SH-SY5Y (cell line): ENCODE measurements around the gene NEGR1.

Source experiments
- GATA2 ChIP-seq: IDR thresholded peaks from 2 replicates; pipeline ENCODE4 v1.6.1; 2011; ENCODE audit warnings: mild to moderate bottlenecking, low read depth, low read length
- GATA3 ChIP-seq: IDR thresholded peaks from 2 replicates; pipeline ENCODE4 v1.6.1; 2011; ENCODE audit warnings: low read depth, mild to moderate bottlenecking, low read length, moderate library complexity

The NEGR1 gene

DNA sequence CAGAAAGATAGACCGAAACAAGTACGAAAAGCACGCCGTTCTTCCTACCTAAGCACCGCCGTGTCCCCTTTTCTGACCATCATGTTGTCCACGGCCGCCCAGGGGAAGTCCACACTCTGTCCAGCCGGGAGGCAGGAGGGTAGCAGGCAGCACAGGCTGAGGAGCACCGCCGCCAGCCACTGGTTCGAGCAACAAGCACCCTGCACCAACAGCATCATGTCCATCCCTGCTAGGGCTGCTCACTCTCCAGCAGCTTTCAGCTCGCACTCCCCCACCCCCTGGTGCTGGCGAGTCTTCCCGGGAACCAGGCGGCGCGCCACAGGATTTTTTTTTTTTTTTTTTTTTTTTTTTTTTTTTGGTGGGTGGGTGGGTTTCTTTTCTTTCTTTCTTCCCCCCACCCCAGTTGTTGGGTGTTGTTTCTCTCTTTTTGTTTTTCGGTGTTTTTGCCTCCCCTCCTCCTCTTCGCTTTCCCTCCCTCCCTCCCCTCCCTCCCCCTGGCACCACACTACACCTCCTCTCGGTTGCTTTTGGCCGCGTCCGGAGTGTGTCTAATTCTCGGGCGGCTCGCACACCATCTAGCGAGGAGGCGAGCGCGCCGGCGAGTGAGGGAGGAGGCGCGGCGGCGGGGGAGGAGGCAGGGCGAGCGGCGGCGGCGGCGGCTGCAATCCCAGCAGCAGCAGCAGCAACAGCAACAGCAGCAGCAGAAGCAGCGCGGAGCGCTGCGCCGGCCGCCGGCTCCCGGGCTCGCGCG is at the start of gene NEGR1:
NEGR1 (minus strand) TSS at position 269 of the 751 bp plus-strand sequence.
- TF ChIP-seq GATA3 (no peak), GATA2 (no peak)

DNA sequence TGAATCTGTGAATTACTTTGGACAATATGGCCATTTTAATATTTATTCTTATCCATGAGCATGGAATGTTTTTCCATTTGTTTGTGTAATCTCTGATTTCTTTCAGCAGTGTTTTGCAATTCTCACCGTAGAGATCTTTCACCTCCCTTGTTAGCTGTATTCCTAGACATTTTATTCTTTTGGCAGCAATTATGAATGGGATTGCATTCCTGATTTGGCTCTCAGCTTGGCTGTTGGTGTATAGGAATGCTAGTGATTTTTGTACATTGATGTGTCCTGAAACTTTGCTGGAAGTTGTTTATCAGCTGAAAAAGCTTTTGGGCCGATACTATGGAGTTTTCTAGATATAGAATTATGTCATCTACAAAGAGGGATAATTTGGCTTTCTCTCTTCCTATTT is 44.2 kb upstream of the NEGR1 start:
- no peak for TF ChIP-seq GATA3
- TF ChIP-seq GATA2, result no peak

DNA sequence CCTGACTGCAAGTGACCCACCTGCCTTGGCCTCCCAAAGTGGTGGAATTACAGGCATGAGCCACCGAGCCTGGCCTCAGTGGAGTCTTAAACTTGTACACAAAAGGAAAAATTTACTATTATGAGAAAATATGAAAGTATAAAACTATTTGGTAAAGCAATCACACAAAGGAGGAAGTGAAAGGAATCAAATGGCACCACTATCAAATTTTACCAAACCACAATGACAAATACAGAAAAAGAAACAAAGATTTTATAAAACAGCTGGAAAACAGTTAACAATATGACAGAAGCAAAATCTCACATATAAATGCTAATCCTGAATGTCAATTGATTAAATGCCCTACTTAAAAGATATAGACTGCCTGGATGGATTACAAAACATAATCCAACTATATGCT is 42.1 kb upstream of the NEGR1 start:
- TF ChIP-seq GATA3 (no peak), GATA2 (no peak)

DNA sequence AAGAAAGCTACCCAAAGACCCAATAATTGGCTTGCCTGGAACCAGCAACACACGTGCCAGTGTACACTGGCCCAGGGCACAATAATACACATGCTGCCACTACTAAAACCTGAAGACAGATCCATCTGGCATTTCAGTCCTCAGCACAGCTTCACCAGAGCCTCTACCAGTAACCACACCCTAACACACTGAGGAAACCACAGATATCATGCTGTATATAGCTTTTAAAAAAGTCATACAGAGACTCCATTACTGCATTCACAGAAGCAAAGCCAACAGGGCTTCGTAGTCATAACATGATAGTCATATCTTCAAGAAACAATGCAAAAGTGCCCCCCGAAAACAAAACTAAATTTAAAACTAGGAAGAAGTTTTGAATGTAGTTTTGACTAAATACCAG is 40.6 kb upstream of the NEGR1 start:
- TF ChIP-seq GATA3, result no peak
- no peak for TF ChIP-seq GATA2

DNA sequence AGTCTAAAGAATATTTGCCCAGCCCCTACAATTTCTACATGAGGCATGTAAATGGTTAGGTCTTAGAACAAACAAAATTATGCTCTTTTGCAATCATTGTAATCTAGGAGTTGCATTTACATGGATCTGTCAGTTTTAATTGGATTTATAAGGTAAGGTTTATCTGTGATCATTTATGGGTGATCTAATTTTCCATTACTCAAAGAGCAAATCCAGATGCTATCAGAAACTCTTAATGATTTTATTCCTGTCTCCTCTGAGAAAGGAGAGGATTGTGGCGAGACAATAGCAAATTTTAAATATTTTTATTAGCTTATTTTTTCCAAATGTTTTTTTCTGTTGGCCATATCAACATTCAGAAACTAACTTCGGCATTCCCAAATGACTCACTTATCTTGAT is 14.2 kb upstream of the NEGR1 start:
- TF ChIP-seq GATA3 (peak; percentile 87), GATA2 (peak; percentile 41)

DNA sequence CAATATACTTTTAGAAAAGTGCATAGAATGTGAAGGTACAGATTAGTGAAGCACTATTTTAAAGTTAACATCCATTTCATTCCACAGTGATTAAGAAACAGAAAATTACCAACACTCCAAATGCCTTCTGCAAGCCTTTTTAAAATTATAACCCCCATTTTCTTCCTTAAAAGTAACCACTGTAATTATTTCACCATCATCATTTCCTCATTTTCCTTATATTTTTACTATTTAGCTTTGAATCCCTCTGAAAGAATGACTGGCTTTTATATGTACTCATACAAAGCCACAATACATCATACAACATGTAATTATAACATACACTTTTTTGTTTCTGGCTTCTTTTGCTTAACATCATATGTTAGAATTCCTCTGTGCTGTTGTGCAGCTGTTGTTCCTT is 6.5 kb upstream of the NEGR1 start:
- no peak for TF ChIP-seq GATA2
- no peak for TF ChIP-seq GATA3

DNA sequence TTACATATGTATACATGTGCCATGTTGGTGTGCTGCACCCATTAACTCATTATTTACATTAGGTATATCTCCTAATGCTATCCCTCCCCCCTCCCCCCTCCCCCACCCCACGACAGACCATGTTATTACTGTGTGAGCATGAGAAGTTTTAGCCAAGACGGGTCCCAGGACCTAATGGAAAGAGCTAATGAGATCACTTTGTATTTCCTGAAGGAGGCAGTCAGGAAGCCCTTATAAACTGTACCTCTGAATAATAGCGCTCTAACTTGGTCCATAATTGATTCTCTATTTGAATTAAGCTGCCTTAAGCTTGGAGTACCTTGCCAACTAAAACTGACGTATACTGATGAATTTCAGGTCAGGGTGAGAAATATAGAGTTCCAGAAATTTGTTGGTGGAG is 4.1 kb upstream of the NEGR1 start:
- no peak for TF ChIP-seq GATA3

DNA sequence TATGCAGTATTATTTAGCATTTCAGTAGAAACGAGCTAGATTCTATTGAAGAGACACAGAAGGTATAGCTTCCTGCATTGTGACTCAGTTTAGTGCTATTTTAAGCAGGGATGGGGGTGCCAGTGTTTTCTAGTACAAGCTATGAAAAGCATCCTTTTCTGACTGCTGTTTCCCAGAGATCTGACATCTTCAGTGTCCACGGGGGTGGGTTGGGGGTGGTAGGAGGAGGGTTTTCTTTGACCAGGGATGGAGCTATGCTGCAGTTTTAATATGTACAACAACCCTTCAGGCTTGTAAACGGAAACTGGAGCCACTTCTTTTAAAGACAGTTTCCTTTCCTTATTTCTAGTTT is 2.7 kb upstream of the NEGR1 start:
- TF ChIP-seq GATA3 (no peak), GATA2 (no peak)

DNA sequence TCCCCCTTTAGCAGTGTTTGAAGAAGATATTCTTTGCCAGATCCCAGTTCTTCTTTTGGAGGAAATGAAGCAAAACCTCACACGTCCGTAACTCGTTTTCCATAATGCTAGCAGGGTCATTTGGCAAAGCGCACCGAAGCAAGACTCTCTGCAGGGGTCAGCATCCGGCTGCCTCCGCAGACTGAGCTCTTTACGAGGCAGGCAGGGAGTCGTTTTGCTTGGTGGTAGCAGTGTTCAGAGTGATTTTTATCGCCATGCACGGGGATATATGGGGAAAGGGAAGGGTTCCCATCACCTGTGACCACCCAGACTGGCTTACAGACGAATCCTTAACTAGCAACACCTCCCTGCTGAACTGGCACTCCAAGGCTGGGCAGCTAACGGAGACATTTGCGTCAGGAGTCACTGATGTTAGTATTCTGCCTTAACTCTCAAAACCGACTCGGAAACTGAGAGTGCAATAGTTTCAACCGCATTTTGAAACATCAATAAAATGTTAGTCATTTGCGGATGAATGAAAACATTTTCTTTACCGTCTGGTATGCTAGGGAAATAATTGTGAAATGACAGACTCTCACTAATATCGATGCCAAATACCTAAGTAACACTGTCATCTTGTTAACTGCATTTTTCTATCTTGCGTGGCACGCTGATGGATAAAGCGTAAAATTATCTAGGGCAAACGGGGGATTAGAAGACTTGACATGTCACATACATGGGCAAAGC is 2.2 kb upstream of the NEGR1 start:
- no peak for TF ChIP-seq GATA3
- TF ChIP-seq GATA2, result peak; percentile 58

DNA sequence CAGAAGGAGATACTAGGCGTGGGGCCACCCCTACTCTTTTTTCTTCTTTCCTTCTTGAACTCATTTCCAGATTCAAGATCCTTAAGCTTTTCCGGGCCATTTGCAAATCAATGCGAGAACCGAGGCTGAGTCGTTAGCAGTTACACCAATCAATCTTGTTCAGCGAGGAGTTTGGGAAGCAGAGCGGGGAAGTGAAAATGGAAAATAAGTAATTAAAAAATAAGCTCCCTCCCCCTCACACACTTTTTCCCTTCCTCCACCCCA is 1.7 kb upstream of the NEGR1 start:
- no peak for TF ChIP-seq GATA2
- TF ChIP-seq GATA3, result no peak

DNA sequence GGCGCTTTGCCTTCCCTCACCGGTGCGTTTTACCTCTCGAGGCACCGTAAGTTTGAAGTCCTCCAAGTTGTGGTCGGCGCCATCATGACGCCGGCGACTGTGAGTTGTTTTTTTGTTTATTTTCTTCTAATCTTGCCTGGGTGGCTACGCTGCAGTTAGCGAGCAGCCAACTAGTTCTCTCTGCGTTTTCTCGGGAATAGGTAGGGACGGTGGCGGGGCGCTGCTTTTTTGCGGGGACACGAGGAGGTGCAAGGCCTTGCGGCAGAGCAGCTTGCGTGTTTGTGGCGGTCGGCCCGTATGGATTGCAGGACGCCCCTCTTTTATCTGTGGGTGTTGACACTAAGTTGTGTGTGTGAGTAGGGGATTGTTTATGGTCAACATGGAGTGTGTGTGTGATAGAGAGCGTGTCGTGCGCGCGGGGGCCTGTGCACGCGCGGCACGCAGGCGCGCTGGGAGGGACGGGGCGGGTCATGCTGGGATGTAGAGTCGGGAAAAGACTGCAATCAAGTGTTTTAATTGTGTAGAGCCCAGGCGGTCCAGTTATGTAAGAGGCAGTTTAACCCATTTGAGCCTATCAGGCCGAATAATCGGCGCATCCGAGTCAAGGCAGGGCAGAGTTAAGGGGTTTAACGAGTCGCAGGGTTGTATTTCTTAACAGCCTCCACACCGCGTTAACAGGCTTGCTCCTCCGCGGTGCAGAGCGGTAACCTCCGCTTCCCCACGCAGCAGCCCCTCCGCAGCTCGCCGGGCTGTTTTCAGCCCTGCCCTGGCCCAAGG is 1.2 kb upstream of the NEGR1 start:
- TF ChIP-seq GATA2 (peak; percentile 39; the same call in 1 of the 2 replicates), GATA3 (no peak)

DNA sequence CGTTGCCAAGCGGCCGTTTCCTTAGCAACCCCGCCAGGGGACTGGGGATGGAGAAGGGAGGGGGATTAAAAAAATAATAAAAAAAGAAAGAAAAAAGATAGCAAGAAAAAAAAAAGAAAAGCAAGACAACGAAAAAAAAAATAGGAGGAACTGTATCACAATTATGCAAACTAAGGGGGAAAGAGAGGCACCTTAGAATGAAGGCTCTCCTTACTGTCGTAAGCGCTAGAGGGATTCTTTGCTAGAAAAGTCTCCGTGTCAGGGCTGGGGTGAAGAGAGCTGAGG is 625 bp upstream of the NEGR1 start:
- TF ChIP-seq GATA2 (no peak), GATA3 (no peak)

DNA sequence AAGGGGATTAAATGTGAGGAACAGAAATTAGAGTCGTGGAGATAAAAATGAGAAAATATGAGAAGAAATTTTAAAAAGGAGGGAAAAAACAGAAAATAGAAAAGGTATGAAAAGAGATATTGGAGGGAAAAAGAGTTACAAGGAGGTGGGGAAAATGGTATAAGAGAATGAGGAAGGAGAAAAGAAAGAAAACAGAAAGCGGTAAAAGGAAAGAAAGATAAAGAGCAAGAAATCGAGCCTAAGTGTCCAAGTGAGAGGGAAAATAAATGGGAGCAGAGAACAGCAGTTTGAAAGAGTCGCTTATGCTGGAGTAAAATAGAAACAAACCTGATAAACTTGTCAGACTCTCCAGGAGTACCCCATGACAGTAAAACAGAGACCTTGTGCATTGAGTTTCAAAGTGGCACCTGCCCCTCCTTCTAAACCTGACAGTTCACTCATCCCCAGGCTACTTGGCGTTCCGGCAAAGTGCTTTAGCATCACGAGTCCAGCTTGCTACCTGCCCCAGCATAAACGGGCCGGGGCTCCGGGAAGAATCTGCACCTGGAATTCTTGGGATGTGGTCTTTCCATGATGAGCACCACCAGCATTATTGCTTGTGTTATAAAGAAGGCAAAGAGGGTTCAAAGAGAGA is 585 bp downstream of the NEGR1 start:
- TF ChIP-seq GATA3 (no peak), GATA2 (no peak)

DNA sequence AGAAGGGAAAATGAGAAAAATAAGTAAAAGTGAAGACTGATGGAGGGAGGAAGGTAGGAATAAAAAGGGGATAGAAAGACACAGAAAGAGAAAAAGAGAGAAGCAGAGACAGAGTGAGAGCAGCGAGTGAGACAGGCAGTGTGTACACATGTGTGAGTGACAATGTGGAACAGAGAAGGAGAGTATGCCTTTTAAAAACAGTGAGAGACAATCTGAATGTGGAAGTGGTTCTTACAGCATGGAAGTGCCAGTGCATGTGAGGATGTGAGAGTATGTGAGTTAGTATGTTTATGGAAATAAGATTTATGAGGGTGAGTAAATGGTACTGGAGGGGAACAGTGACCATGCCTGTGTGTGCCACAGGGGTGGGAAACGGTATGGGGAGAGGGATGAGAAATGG is 1.2 kb downstream of the NEGR1 start:
- TF ChIP-seq GATA2 (no peak), GATA3 (no peak)

DNA sequence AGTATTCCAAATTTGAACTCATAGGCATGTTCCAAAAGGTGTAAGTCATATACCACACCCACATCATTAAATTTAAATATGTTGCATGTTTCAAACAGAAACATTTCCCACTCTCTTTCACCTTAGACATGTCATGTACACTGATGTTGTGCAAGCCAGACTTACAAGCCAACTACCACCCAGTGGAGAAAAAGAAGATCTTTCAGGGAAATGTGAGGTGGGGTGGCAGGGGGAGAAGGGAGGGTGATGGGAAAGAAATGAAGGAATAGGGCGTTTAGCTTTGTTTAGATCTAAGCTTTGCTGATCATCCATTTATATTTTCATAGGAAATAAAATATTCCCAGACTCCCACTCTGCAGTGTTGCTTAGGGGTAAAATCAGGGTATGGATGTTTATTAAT is 1.6 kb downstream of the NEGR1 start:
- TF ChIP-seq GATA3 (no peak), GATA2 (no peak)

DNA sequence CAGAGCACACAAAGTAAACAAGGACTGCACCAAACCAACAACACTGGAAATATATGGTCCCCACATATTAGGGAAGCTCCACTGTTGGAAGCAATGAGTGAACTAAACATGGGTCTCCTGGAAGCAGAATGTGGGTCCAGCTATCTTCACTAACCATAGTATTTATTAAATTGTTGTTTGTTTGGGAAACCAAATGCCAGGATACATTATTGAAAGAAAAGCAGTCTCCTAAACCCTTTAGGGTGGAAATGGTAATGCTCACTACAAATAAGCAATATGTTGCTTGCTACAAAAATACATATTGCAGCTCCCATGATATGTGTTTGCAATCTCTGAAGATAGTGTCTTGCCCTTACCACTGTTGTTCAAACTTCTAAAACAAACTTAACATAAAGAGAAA is 2.2 kb downstream of the NEGR1 start:
- no peak for TF ChIP-seq GATA3
- no peak for TF ChIP-seq GATA2

DNA sequence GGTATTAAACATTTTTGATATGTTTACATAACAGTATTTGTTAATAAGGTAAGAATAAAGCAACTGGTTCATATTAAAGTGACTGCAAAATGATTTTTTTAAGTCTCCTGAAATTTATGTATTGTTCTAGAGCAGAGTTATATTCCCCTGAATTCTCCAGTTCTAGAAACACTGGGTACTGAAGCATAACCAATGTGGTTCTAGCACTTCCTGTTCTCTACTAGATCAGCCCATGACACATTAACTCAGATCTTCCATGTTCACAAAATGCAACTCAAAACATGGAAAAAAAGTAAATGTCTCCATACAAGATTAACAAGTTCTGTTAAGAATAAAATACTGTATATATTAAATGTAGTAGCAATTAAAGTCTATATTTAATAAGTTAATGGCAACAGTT is 3.9 kb downstream of the NEGR1 start:
- no peak for TF ChIP-seq GATA2
- no peak for TF ChIP-seq GATA3
